Measurements from ENCODE around the gene BICRA. TPM values are rescaled to one million over a fixed set of nuclear protein-coding genes. Genes with fewer than 3 reads are reported as not detected.

The BICRA gene
- total and polyA plus RNA-seq, 7 donors = 3.1 to 22.4 (median 9.9) TPM

DNA sequence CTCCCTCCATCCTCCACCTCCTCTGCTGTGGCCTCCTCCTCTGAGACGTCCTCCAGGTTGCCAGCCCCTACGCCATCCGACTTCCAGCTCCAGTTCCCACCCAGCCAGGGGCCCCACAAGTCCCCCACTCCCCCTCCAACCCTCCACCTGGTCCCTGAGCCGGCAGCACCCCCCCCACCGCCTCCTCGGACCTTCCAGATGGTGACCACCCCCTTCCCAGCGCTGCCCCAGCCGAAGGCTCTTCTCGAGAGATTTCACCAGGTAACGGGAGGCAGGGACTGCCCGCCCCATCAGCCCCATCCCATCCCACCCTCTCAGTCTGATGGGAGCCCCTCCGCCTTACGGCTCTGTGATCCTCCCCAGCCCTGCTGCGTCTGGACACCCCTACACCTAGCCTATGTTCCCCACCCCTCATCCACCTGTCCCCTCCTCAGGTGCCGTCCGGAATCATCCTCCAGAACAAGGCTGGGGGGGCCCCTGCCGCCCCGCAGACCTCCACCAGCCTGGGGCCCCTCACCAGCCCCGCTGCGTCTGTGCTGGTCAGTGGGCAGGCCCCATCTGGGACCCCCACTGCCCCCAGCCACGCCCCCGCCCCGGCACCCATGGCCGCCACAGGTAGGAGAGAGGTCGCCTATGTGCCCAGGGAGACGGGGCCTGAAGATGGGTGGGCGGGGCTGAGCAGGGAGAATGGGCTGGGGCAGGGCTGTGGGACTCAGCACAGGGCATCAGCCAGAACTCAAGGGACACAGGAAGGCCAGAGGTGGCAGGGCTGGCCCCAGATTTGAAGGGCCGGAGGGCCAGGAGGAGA lies 85.7 kb downstream of the BICRA start:
- Histone ChIP-seq H3K4me3 (no peak overlapping the region), H3K27me3 (ENCODE audit: insufficient read depth in 3 of 3, low read length in 2 of 3) (no peaks in the 10 kb centered on the region), H3K36me3 (ENCODE audit: insufficient read depth in 1 of 2, low read depth in 1 of 2) (peaks cover 0 to 31% of the 10 kb centered on the region in 2 donors), H3K27ac (no peak overlapping the region), H3K4me1 (no peaks in the 10 kb centered on the region), H3K9me3 (no peaks in the 10 kb centered on the region)
- ATAC-seq (no peak), DNase-seq (peak in 1 of 2 donors; percentile 48)
- TF ChIP-seq, protein P1, sequence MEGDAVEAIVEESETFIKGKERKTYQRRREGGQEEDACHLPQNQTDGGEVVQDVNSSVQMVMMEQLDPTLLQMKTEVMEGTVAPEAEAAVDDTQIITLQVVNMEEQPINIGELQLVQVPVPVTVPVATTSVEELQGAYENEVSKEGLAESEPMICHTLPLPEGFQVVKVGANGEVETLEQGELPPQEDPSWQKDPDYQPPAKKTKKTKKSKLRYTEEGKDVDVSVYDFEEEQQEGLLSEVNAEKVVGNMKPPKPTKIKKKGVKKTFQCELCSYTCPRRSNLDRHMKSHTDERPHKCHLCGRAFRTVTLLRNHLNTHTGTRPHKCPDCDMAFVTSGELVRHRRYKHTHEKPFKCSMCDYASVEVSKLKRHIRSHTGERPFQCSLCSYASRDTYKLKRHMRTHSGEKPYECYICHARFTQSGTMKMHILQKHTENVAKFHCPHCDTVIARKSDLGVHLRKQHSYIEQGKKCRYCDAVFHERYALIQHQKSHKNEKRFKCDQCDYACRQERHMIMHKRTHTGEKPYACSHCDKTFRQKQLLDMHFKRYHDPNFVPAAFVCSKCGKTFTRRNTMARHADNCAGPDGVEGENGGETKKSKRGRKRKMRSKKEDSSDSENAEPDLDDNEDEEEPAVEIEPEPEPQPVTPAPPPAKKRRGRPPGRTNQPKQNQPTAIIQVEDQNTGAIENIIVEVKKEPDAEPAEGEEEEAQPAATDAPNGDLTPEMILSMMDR (IDR thresholded peaks at IDR 0.05) = no peak
- intact Hi-C loops (cut with DNase I) = loop anchor here (5.0 kb wide), 3 partner anchors 92 to 182 kb away; no protein-coding TSS in a partner anchor
- 87 to 92% (median 89%) methylated on average over 26 to 28 of the region's 28 CpGs for WGBS, 3 donors

DNA sequence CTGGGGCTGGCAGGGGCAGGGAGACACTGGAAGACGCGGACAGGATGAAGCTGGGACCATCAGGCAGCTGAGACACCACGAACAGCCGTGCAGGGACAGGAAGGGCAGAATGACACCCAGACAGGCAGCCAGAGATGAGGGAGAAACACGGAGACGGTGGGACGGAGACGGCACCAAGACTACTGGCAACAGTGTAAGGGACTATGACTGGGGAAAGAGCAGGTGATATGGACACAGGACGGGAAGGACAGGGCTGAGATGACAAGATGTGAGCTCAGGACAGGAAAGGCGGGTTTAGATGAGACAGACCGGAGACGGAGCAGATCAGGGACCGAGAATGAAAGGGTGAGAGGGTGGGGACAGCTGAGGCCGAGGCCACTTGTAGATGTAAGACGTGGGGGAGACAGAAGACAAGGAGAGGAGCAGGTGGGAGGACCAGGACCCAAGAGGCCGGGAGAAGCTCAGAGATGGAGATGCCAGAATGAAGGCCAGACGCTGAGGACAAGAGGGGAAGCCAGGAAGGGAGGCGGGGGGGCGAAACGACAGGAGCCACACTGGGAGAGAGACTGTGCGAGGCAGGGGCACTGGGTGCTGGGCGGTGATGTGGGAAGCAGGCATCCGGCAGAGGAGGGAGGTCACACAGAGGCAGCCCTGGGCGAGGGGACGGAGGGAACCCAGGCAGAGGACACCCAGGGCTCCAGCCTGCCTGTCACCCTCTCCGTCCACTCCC lies 86.8 kb downstream of the BICRA start:
- Histone ChIP-seq H3K4me3 (no peak overlapping the region), H3K27me3 (ENCODE audit: insufficient read depth in 3 of 3, low read length in 2 of 3) (no peaks in the 10 kb centered on the region), H3K27ac (no peak overlapping the region), H3K4me1 (no peaks in the 10 kb centered on the region), H3K36me3 (ENCODE audit: insufficient read depth in 1 of 2, low read depth in 1 of 2) (peaks cover 0 to 41% of the 10 kb centered on the region in 2 donors), H3K9me3 (no peaks in the 10 kb centered on the region)
- no peak for ATAC-seq
- WGBS, 3 donors = 85 to 89% (median 88%) methylated on average over 26 of the region's 26 CpGs
- DNase-seq = peak in 1 of 2 donors; percentile 44
- TF ChIP-seq, protein P1 (IDR thresholded peaks at IDR 0.05) = no peak
- intact Hi-C loops (cut with DNase I) = loop anchor here (5.0 kb wide), 3 partner anchors 93 to 183 kb away; no protein-coding TSS in a partner anchor

DNA sequence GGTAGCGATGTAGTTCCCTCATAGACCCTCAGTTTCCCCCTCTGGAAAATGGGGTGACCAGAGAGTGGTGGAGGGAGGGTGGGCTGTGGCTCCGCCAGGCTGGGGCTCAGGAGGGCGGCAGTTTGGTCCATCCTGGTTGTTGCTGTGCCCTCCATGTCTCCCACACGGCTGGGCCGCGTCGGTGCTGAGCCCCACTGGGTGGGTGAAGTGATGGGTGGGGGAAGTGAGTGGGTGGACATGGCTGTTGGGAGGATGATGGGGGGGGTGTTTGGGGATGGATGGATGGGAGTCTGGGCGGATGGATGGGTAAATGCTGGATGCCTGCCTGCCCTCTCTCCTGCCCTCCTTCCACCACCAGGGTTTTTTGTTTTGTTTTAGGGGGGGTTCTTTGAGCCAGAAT lies 87.7 kb downstream of the BICRA start:
- TF ChIP-seq, protein P1 (IDR thresholded peaks at IDR 0.05) = no peak
- Histone ChIP-seq H3K9me3 (no peaks in the 10 kb centered on the region), H3K27me3 (ENCODE audit: insufficient read depth in 3 of 3, low read length in 2 of 3) (no peaks in the 10 kb centered on the region), H3K4me1 (no peaks in the 10 kb centered on the region), H3K27ac (no peak overlapping the region), H3K4me3 (no peak overlapping the region), H3K36me3 (ENCODE audit: insufficient read depth in 1 of 2, low read depth in 1 of 2) (peaks cover 0 to 49% of the 10 kb centered on the region in 2 donors)
- WGBS, 3 donors = 79 to 88% (median 85%) methylated on average over 8 of the region's 8 CpGs
- intact Hi-C loops (cut with DNase I) = loop anchor here (5.0 kb wide), 3 partner anchors 94 to 184 kb away; no protein-coding TSS in a partner anchor
- peak in 1 of 2 donors; percentile 39 for DNase-seq
- no peak for ATAC-seq

DNA sequence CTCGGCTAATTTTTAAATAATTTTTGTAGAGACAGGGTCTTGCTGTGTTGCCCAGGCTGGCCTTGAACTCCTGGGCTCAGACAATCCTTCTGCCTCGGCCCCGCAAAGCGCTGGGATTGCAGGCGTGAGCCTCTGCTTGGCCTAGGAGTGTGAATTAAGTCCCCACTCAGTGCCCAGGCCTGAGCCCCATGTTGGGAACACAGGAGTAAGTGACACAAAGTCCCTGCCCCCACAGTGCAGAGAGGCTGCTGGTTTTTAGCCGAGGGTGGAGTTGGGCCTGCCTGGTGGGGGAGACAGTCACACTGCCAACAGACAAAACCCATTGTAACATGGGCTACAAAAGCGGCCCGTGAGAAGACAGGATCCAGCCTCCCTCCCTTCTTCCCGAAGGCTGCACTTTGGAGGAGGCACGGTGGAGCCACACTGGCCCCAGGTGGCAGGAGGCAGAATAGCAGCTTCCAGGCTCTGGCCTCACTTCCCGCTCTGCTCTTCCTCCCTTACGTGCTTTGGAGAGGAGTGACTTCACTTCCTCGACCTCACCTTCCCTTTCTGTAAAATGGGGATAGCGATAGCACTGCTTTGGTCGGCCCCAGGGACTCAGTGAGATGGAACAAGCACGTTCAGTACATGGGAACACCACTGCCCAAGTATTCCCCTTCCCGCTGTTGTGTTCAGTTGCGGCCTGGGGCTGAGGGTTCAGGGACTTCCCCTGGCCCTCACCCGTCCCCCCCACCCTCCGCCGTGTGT lies 89.1 kb downstream of the BICRA start:
- no peak overlapping the region for H3K4me3 ChIP-seq
- 40 to 46% (median 42%) methylated on average over 20 to 21 of the region's 21 CpGs for WGBS, 3 donors
- H3K36me3 ChIP-seq (ENCODE audit: insufficient read depth in 1 of 2, low read depth in 1 of 2) = peaks cover 0 to 49% of the 10 kb centered on the region in 2 donors
- H3K4me1 ChIP-seq = no peaks in the 10 kb centered on the region
- no peaks in the 10 kb centered on the region for H3K27me3 ChIP-seq (ENCODE audit: insufficient read depth in 3 of 3, low read length in 2 of 3)
- intact Hi-C loops (cut with DNase I) = loop anchor here (2.0 to 5.0 kb wide), 5 partner anchors 89 to 261 kb away; partner anchors contain the start of gene BICRA (in 1 of the 2)
- peak; percentile 75 to 89 for DNase-seq
- peak overlapping the region; percentile 59 for H3K27ac ChIP-seq
- H3K9me3 ChIP-seq = no peaks in the 10 kb centered on the region
- ATAC-seq = peak; percentile 84 to 93 (median 90)
- TF ChIP-seq, protein P1 (IDR thresholded peaks at IDR 0.05) = peak; percentile 97
